Measurements from ENCODE around the gene TSFM. TPM values are rescaled to one million over a fixed set of nuclear protein-coding genes. Genes with fewer than 3 reads are reported as not detected.

The TSFM gene
- total and polyA plus RNA-seq, 9 of the 15 experiments (the other 6 are each of a cell fraction or from before 2014, with no cell fraction given): 44.6 to 198 (median 60.2) TPM

GRCh38 chr12:57771873-57772428, 10.6 kb upstream of the TSFM start, which contains the start of gene METTL1 (continued):
- no peak for TF ChIP-seq SMAD4 (CRISPR knock-in tag; conservative IDR thresholded peaks at IDR 0.05)
- no peak for TF ChIP-seq FOXP4 (CRISPR knock-in tag; IDR thresholded peaks at IDR 0.05; ENCODE audit: borderline replicate concordance)
- no peak for TF ChIP-seq MAFF (IDR thresholded peaks at IDR 0.05; ENCODE audit: low read length)
- no peak for TF ChIP-seq PRPF4 (IDR thresholded peaks at IDR 0.05; ENCODE audit: insufficient read depth, low read depth, low read length, poor library complexity, severe bottlenecking)
- peak; percentile 3 for TF ChIP-seq MEIS2 (IDR thresholded peaks at IDR 0.05; ENCODE audit: partially characterized antibody)
- TF ChIP-seq RBM25 (IDR thresholded peaks at IDR 0.05; ENCODE audit: low read depth, low read length, severe bottlenecking): no peak
- no peak; a peak in 1 of 4 replicates for TF ChIP-seq NONO (IDR thresholded peaks at IDR 0.05; ENCODE audit: low read depth in 2 of 2, low read length in 1 of 2)
- TF ChIP-seq ZSCAN32 (CRISPR knock-in tag; IDR thresholded peaks at IDR 0.05): no peak
- TF ChIP-seq BRD4 (IDR thresholded peaks at IDR 0.05): no peak
- TF ChIP-seq ATF7 (IDR thresholded peaks at IDR 0.05): peak; percentile 99
- TF ChIP-seq CBX1 (IDR thresholded peaks at IDR 0.05; ENCODE audit: low read depth): no peak
- no peak for TF ChIP-seq CREBBP (IDR thresholded peaks at IDR 0.05; ENCODE audit: low read depth, low read length)
- peak; percentile 97 to 99 for TF ChIP-seq MAZ (CRISPR knock-in tag; conservative IDR thresholded peaks at IDR 0.05 in 1 of 2, IDR thresholded peaks at IDR 0.05 in 1 of 2)
- no peak for TF ChIP-seq FOXA1 (IDR thresholded peaks at IDR 0.05; ENCODE audit: borderline replicate concordance)
- TF ChIP-seq FOXP1 (CRISPR knock-in tag; IDR thresholded peaks at IDR 0.05): peak; percentile 63
- peak; percentile 30 for TF ChIP-seq POU5F1 (IDR thresholded peaks at IDR 0.05; ENCODE audit: borderline replicate concordance, low read depth, low read length, partially characterized antibody)
- no peak for TF ChIP-seq ZNF3 (CRISPR knock-in tag; IDR thresholded peaks at IDR 0.05)
- no peak for TF ChIP-seq SMARCB1 (IDR thresholded peaks at IDR 0.05; ENCODE audit: insufficient read length, low read depth)
- peak; percentile 73; the same call in 1 of the 2 replicates for TF ChIP-seq ZZZ3 (IDR thresholded peaks at IDR 0.05)
- TF ChIP-seq ZNF584 (CRISPR knock-in tag; IDR thresholded peaks at IDR 0.05; ENCODE audit: low read depth): no peak
- TF ChIP-seq TEAD2 (tag; IDR thresholded peaks at IDR 0.05): no peak
- TF ChIP-seq, protein P1, sequence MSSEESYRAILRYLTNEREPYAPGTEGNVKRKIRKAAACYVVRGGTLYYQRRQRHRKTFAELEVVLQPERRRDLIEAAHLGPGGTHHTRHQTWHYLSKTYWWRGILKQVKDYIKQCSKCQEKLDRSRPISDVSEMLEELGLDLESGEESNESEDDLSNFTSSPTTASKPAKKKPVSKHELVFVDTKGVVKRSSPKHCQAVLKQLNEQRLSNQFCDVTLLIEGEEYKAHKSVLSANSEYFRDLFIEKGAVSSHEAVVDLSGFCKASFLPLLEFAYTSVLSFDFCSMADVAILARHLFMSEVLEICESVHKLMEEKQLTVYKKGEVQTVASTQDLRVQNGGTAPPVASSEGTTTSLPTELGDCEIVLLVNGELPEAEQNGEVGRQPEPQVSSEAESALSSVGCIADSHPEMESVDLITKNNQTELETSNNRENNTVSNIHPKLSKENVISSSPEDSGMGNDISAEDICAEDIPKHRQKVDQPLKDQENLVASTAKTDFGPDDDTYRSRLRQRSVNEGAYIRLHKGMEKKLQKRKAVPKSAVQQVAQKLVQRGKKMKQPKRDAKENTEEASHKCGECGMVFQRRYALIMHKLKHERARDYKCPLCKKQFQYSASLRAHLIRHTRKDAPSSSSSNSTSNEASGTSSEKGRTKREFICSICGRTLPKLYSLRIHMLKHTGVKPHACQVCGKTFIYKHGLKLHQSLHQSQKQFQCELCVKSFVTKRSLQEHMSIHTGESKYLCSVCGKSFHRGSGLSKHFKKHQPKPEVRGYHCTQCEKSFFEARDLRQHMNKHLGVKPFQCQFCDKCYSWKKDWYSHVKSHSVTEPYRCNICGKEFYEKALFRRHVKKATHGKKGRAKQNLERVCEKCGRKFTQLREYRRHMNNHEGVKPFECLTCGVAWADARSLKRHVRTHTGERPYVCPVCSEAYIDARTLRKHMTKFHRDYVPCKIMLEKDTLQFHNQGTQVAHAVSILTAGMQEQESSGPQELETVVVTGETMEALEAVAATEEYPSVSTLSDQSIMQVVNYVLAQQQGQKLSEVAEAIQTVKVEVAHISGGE (CRISPR knock-in tag; IDR thresholded peaks at IDR 0.05): peak in 1 of 3 experiments; percentile 51; a peak in 1 of 6 replicates

All from K562 (cell line).